Spleen (tissue), 11 donors: ENCODE measurements around the gene MYL1. TPM values are rescaled to one million over a fixed set of nuclear protein-coding genes. Genes with fewer than 3 reads are reported as not detected.

Experiments used
- DNase-seq: peaks from one replicate; pipeline ENCODE4 v3.0.0-alpha.2; 2020
- H3K27ac ChIP-seq, 8 donors: fragments of 200-600 bp; sonication (generic) in 7 of 8; 1 replicate in 4 of 8; 2 replicates in 4 of 8; pipeline versions ENCODE4 v1.5.0 to v1.8.0; 2016 to 2021; ENCODE audit warnings: inconsistent platforms in 4 of 8, mild to moderate bottlenecking in 4 of 8, moderate library complexity in 1 of 8
- H3K27me3 ChIP-seq, 7 donors: fragments of 200-600 bp; sonication (generic) in 6 of 7; replicated peaks in 1 of 7; 1 replicate in 4 of 7; 2 replicates in 3 of 7; pipeline versions ENCODE4 v1.5.0 to v1.8.0; 2016 to 2021; ENCODE audit warnings: inconsistent platforms in 3 of 7, mild to moderate bottlenecking in 1 of 7
- H3K36me3 ChIP-seq, 6 donors: fragments of 200-600 bp; sonication (generic) in 5 of 6; 1 replicate in 4 of 6; 2 replicates in 2 of 6; pipeline versions ENCODE4 v1.5.0 to v1.8.0; 2016 to 2021; ENCODE audit warnings: inconsistent platforms in 2 of 6
- H3K4me1 ChIP-seq, 6 donors: fragments of 200-600 bp; sonication (generic) in 5 of 6; 1 replicate in 3 of 6; 2 replicates in 3 of 6; pipeline versions ENCODE4 v1.5.0 to v1.8.0; 2016 to 2021; ENCODE audit warnings: inconsistent platforms in 3 of 6
- H3K4me3 ChIP-seq, 8 donors: fragments of 200-600 bp; sonication (generic) in 7 of 8; 1 replicate in 4 of 8; 2 replicates in 4 of 8; pipeline versions ENCODE4 v1.5.0 to v1.8.0; 2016 to 2021; ENCODE audit warnings: inconsistent platforms in 4 of 8, mild to moderate bottlenecking in 4 of 8, moderate library complexity in 2 of 8
- H3K9me3 ChIP-seq, 8 donors: fragments of 200-600 bp; sonication (generic) in 7 of 8; 1 replicate in 4 of 8; 2 replicates in 4 of 8; pipeline versions ENCODE4 v1.5.0 to v1.8.0; 2016 to 2021; ENCODE audit warnings: inconsistent platforms in 4 of 8
- CTCF ChIP-seq, 11 experiments: fragments of 200-600 bp in 7 of 11; fragments of 450-650 bp in 4 of 11; sonication (generic) in 4 of 11; IDR thresholded peaks in 8 of 11; conservative IDR thresholded peaks in 3 of 11; 1 replicate in 7 of 11; 2 replicates in 4 of 11; pipeline versions ENCODE4 v1.4.0 to v1.8.0; 2016 to 2021; ENCODE audit warnings: antibody characterized with exemption in 11 of 11, inconsistent platforms in 4 of 11, mild to moderate bottlenecking in 1 of 11
- POLR2A ChIP-seq, 3 donors: fragments of 450-650 bp; IDR thresholded peaks; one replicate each; pipeline ENCODE4 v1.5.1; 2017; ENCODE audit warnings: antibody characterized with exemption in 3 of 3, mild to moderate bottlenecking in 1 of 3
- POLR2AphosphoS5 ChIP-seq, 3 donors: sonication (generic); formaldehyde crosslinking; IDR thresholded peaks; one replicate each; pipeline ENCODE4 v1.5.1; 2017; ENCODE audit warnings: antibody characterized with exemption in 3 of 3
- WGBS, 5 donors: extraction: QIAGEN DNeasy Blood & Tissue Kit in 3 of 5; methylation state at CpG; one replicate each; pipeline versions ENCODE4 v1.1.5 to v1.1.7; 2013 to 2018; 5-methylcytosine and 5-hydroxymethylcytosine counted together
- intact Hi-C: fragments of 100-400 bp; cut with DNase I; formaldehyde crosslinking; loops from one replicate; pipeline ENCODE4 v1.15.0; 2023; ENCODE audit warnings: low total_unique reads
- polyA plus RNA-seq, 3 donors: library from polyadenylated mRNA; stranded (reverse); fragments of 200-250 nt; gene quantifications; one replicate each; pipeline ENCODE4 v1.2.1, GENCODE V29; 2013
- total RNA-seq, 7 donors: library from RNA; depleted of rRNA in 3 of 7; stranded (reverse); fragments of >200 nt in 3 of 7; fragmentation: NEBNext Ultra II Directional in 4 of 7; extraction: Animal tissue kit (Norgen Biotek cat#: 25700) in 4 of 7; gene quantifications; one replicate each; pipeline versions ENCODE4 v1.1.0 to v1.2.1, GENCODE V29; 2016 to 2021
- donor health status: healthy with polysubstance abuse.
- donor health status: DM: no; HTN: no; CAD: no; lungs with moderate emphysema.
- donor health status: DM: no; HTN: no; CAD: no.
- donor health status: Bipolar disorder and iron deficiency.
- donor health status: healthy.
- donor health status: DM: no; HTN: no; CAD: no.
- donor health status: DM: yes; HTN: yes; CAD: no.

Gene MYL1
- total and polyA plus RNA-seq, 10 donors = 0.06 to 0.78 TPM; not detected in 8

GRCh38 chr2:210263841-210264240 is 51.1 kb downstream of the MYL1 start:
- no peaks in the 10 kb centered on the region for H3K36me3 ChIP-seq
- intact Hi-C loops = no loop called here
- H3K9me3 ChIP-seq = no peaks in the 10 kb centered on the region
- H3K4me1 ChIP-seq = no peaks in the 10 kb centered on the region
- no peak overlapping the region for H3K4me3 ChIP-seq
- no peak for TF ChIP-seq POLR2A (IDR thresholded peaks at IDR 0.05)
- 73 to 87% (median 79%) methylated on average over 2 of the region's 2 CpGs for WGBS, 5 donors
- no peak overlapping the region for H3K27ac ChIP-seq
- no peak for DNase-seq
- H3K27me3 ChIP-seq = no peaks in the 10 kb centered on the region

GRCh38 chr2:210262036-210262435 is 52.9 kb downstream of the MYL1 start:
- no peaks in the 10 kb centered on the region for H3K4me1 ChIP-seq
- H3K27ac ChIP-seq = no peak overlapping the region
- TF ChIP-seq CTCF (IDR thresholded peaks at IDR 0.05 in 8 of 11, conservative IDR thresholded peaks at IDR 0.05 in 3 of 11) (no peak), POLR2A (IDR thresholded peaks at IDR 0.05) (no peak), POLR2AphosphoS5 (IDR thresholded peaks at IDR 0.05) (no peak)
- H3K4me3 ChIP-seq = no peak overlapping the region
- intact Hi-C loops = no loop called here
- no peaks in the 10 kb centered on the region for H3K27me3 ChIP-seq
- no peaks in the 10 kb centered on the region for H3K36me3 ChIP-seq
- no peaks in the 10 kb centered on the region for H3K9me3 ChIP-seq
- 58 to 86% (median 78%) methylated on average over 2 of the region's 2 CpGs for WGBS, 5 donors
- DNase-seq = no peak

- DNase-seq = no peak
- intact Hi-C loops = no loop called here
- no peaks in the 10 kb centered on the region for H3K27me3 ChIP-seq
- H3K4me3 ChIP-seq = no peak overlapping the region
- no peak for TF ChIP-seq POLR2A (IDR thresholded peaks at IDR 0.05)
- no peak for TF ChIP-seq POLR2AphosphoS5 (IDR thresholded peaks at IDR 0.05)
- TF ChIP-seq CTCF (IDR thresholded peaks at IDR 0.05 in 8 of 11, conservative IDR thresholded peaks at IDR 0.05 in 3 of 11) = no peak
- no peak overlapping the region for H3K27ac ChIP-seq
- no peaks in the 10 kb centered on the region for H3K4me1 ChIP-seq
- no peaks in the 10 kb centered on the region for H3K36me3 ChIP-seq
- H3K9me3 ChIP-seq = no peaks in the 10 kb centered on the region
These were observed 55.3 kb downstream of the MYL1 start for GRCh38 chr2:210259687-210260086.

GRCh38 chr2:210252699-210253606 is 62.0 kb downstream of the MYL1 start:
- Histone ChIP-seq H3K27ac (no peak overlapping the region), H3K27me3 (no peaks in the 10 kb centered on the region), H3K9me3 (no peaks in the 10 kb centered on the region), H3K4me1 (no peaks in the 10 kb centered on the region), H3K4me3 (no peak overlapping the region), H3K36me3 (no peaks in the 10 kb centered on the region)
- DNase-seq = no peak
- WGBS, 5 donors = 69 to 84% (median 75%) methylated on average over 7 of the region's 7 CpGs
- intact Hi-C loops = no loop called here
- no peak for TF ChIP-seq POLR2AphosphoS5 (IDR thresholded peaks at IDR 0.05)
- no peak for TF ChIP-seq POLR2A (IDR thresholded peaks at IDR 0.05)
- no peak for TF ChIP-seq CTCF (IDR thresholded peaks at IDR 0.05 in 8 of 11, conservative IDR thresholded peaks at IDR 0.05 in 3 of 11)
